K562 (cell line): Measurements from ENCODE around the gene C8A.

Source experiments
- CREB1 ChIP-seq, 2 experiments: sonication (generic) in 1 of 2; formaldehyde crosslinking in 1 of 2; IDR thresholded peaks; 2 replicates each; pipeline versions ENCODE4 v1.6.1 to v1.8.0; 2012 to 2022; ENCODE audit warnings: inconsistent platforms in 1 of 2, mild to moderate bottlenecking in 1 of 2, missing genetic modification reagents in 1 of 2, moderate library complexity in 1 of 2
- EZH2 ChIP-seq: IDR thresholded peaks from 2 replicates; pipeline ENCODE4 v1.6.1; 2012; ENCODE audit warnings: low read depth, mild to moderate bottlenecking, inconsistent platforms, low read length, borderline replicate concordance
- LEF1 ChIP-seq: fragments of 450-650 bp; IDR thresholded peaks from 2 replicates; pipeline ENCODE4 v1.6.1; 2016; ENCODE audit warnings: mild to moderate bottlenecking
- MEF2A ChIP-seq: IDR thresholded peaks from 2 replicates; pipeline ENCODE4 v1.6.1; 2011; ENCODE audit warnings: low read depth, mild to moderate bottlenecking, low read length, moderate library complexity; ENCODE audit not compliant: control insufficient read depth
- MXI1 ChIP-seq: IDR thresholded peaks from 2 replicates; pipeline ENCODE4 v1.6.1; 2011; ENCODE audit warnings: low read depth, mild to moderate bottlenecking, improper control_type of control experiment, low read length
- MYNN ChIP-seq, 2 experiments: sonication (generic); formaldehyde crosslinking in 1 of 2; IDR thresholded peaks; 2 replicates each; pipeline versions ENCODE4 v1.5.0 to v1.6.1; 2016 to 2020; ENCODE audit warnings: antibody characterized with exemption in 1 of 2, missing genetic modification reagents in 1 of 2
- THRAP3 ChIP-seq: fragments of 450-650 bp; IDR thresholded peaks from 2 replicates; pipeline ENCODE4 v1.6.1; 2016; ENCODE audit warnings: mild to moderate bottlenecking, inconsistent platforms, borderline replicate concordance
- ZFP36 ChIP-seq: fragments of 150-350 bp; IDR thresholded peaks from 2 replicates; pipeline ENCODE4 v1.6.1; 2018; ENCODE audit warnings: low read length, low read depth; ENCODE audit not compliant: partially characterized antibody
- ZNF263 ChIP-seq: sonication (generic); formaldehyde crosslinking; IDR thresholded peaks from 2 replicates; pipeline ENCODE4 v1.8.0; 2022; ENCODE audit warnings: mild to moderate bottlenecking, missing genetic modification reagents, borderline replicate concordance
- TF ChIP-seq, protein P1 (sequence below), 3 experiments: IDR thresholded peaks in 2 of 3; conservative IDR thresholded peaks in 1 of 3; 2 replicates each; pipeline ENCODE4 v1.5.1; 2011 to 2012; ENCODE audit warnings: low read length in 3 of 3, mild to moderate bottlenecking in 3 of 3, control low read depth in 2 of 3, improper control_type of control experiment in 1 of 3, inconsistent platforms in 1 of 3, low read depth in 1 of 3, mixed read lengths in 1 of 3, moderate library complexity in 1 of 3; ENCODE audit not compliant: insufficient read depth in 2 of 3
- TF ChIP-seq, protein P2 (sequence below): sonication (generic); formaldehyde crosslinking; IDR thresholded peaks from 2 replicates; pipeline ENCODE4 v1.9.0; 2022; ENCODE audit warnings: mild to moderate bottlenecking, missing genetic modification reagents
- TF ChIP-seq, protein P3 (sequence below): sonication (generic); formaldehyde crosslinking; IDR thresholded peaks from 2 replicates; pipeline ENCODE4 v1.5.0; 2020; ENCODE audit warnings: missing genetic modification reagents
- TF ChIP-seq, protein P4 (sequence below): fragments of 450-650 bp; IDR thresholded peaks from 2 replicates; pipeline ENCODE4 v1.6.1; 2016

DNA sequence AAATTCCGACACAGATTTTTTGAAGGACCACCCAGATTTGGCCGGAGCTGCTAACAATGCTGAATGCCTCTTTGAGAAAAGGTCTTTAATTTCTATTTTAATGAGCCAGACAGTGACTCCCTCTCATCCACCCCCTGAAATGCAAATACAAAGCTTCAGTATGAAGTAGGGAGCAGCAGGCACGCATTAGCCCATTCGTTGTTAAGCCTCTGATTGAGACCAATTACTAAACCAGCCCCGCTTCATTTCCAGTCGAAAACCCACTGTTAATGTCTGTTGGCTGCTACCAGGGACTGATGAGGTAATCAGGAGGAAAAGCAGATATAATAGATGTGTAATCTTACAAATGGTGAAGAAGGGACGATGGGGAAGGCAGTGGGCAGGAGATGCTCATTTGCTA, 4.8 kb upstream of the C8A start:
- TF ChIP-seq THRAP3 (no peak), MXI1 (no peak), MYNN (IDR thresholded peaks at IDR 0.05) (no peak), MYNN (CRISPR knock-in tag; IDR thresholded peaks at IDR 0.05) (no peak), MEF2A (no peak), EZH2 (no peak), CREB1 (IDR thresholded peaks at IDR 0.05) (no peak), CREB1 (CRISPR knock-in tag; IDR thresholded peaks at IDR 0.05) (no peak), ZNF263 (CRISPR knock-in tag) (no peak), LEF1 (no peak), ZFP36 (no peak)
- TF ChIP-seq, protein P1, sequence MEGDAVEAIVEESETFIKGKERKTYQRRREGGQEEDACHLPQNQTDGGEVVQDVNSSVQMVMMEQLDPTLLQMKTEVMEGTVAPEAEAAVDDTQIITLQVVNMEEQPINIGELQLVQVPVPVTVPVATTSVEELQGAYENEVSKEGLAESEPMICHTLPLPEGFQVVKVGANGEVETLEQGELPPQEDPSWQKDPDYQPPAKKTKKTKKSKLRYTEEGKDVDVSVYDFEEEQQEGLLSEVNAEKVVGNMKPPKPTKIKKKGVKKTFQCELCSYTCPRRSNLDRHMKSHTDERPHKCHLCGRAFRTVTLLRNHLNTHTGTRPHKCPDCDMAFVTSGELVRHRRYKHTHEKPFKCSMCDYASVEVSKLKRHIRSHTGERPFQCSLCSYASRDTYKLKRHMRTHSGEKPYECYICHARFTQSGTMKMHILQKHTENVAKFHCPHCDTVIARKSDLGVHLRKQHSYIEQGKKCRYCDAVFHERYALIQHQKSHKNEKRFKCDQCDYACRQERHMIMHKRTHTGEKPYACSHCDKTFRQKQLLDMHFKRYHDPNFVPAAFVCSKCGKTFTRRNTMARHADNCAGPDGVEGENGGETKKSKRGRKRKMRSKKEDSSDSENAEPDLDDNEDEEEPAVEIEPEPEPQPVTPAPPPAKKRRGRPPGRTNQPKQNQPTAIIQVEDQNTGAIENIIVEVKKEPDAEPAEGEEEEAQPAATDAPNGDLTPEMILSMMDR (IDR thresholded peaks at IDR 0.05 in 2 of 3, conservative IDR thresholded peaks at IDR 0.05 in 1 of 3; ENCODE audit: insufficient read depth in 2 of 3, low read depth in 1 of 3, low read length in 3 of 3) = no peak
- TF ChIP-seq, protein P2, sequence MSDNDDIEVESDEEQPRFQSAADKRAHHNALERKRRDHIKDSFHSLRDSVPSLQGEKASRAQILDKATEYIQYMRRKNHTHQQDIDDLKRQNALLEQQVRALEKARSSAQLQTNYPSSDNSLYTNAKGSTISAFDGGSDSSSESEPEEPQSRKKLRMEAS (CRISPR knock-in tag) = no peak
- TF ChIP-seq, protein P3, sequence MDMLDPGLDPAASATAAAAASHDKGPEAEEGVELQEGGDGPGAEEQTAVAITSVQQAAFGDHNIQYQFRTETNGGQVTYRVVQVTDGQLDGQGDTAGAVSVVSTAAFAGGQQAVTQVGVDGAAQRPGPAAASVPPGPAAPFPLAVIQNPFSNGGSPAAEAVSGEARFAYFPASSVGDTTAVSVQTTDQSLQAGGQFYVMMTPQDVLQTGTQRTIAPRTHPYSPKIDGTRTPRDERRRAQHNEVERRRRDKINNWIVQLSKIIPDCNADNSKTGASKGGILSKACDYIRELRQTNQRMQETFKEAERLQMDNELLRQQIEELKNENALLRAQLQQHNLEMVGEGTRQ (CRISPR knock-in tag) = no peak
- TF ChIP-seq, protein P4, sequence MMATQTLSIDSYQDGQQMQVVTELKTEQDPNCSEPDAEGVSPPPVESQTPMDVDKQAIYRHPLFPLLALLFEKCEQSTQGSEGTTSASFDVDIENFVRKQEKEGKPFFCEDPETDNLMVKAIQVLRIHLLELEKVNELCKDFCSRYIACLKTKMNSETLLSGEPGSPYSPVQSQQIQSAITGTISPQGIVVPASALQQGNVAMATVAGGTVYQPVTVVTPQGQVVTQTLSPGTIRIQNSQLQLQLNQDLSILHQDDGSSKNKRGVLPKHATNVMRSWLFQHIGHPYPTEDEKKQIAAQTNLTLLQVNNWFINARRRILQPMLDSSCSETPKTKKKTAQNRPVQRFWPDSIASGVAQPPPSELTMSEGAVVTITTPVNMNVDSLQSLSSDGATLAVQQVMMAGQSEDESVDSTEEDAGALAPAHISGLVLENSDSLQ = no peak
